CD8-positive, alpha-beta memory T cell (primary cell): ENCODE data around the gene SETD1B. TPM values are rescaled to one million over a fixed set of nuclear protein-coding genes. Genes with fewer than 3 reads are reported as not detected.
"Not testable (repeated sequence)": the region's sequence is repeated elsewhere in the genome, so short reads cannot be mapped to it uniquely, and the experiment has no call there.

ENCODE experiments used
- CTCF ChIA-PET: fragments of 350-600 bp; sonication (Branson Sonifier 250); formaldehyde crosslinking; loops from one replicate; lab custom pipeline; 2021; ENCODE audit warnings: antibody characterized with exemption; lab: Charles Lee
- POLR2A ChIA-PET: fragments of 350-600 bp; sonication (Branson Sonifier 250); formaldehyde crosslinking; loops from one replicate; lab custom pipeline; 2021; ENCODE audit warnings: antibody characterized with exemption; lab: Charles Lee
- DNase-seq, 5 donors: peaks; one replicate each; pipeline versions ENCODE4 v3.0.0 to v3.0.0-alpha.2; 2020 to 2022; ENCODE audit warnings: mixed read lengths in 1 of 5
- H3K27ac ChIP-seq: one replicate; pipeline ENCODE4 v1.7.0; 2013; ENCODE audit warnings: low read depth, mild to moderate bottlenecking, low read length, moderate library complexity
- H3K27me3 ChIP-seq: 2 replicates; pipeline ENCODE4 v1.7.0; 2013; ENCODE audit warnings: low read length, mild to moderate bottlenecking; ENCODE audit not compliant: insufficient read depth, poor library complexity, severe bottlenecking
- H3K36me3 ChIP-seq: 2 replicates; pipeline ENCODE4 v1.7.0; 2013; ENCODE audit warnings: mild to moderate bottlenecking, low read length, moderate library complexity; ENCODE audit not compliant: insufficient read depth
- H3K4me1 ChIP-seq: 2 replicates; pipeline ENCODE4 v1.7.0; 2013; ENCODE audit warnings: mild to moderate bottlenecking, low read length, moderate library complexity; ENCODE audit not compliant: insufficient read depth
- H3K4me3 ChIP-seq: 2 replicates; pipeline ENCODE4 v1.7.0; 2013; ENCODE audit warnings: mild to moderate bottlenecking, low read length
- H3K9me3 ChIP-seq: 2 replicates; pipeline ENCODE4 v1.7.0; 2013; ENCODE audit warnings: mild to moderate bottlenecking, low read length
- H3K27ac Mint-ChIP-seq, 8 donors: one replicate each; pipeline ENCODE4 v1.8.0; 2020 to 2021; ENCODE audit warnings: mixed read lengths in 8 of 8, mild to moderate bottlenecking in 6 of 8, inconsistent platforms in 3 of 8, moderate library complexity in 3 of 8
- H3K27me3 Mint-ChIP-seq, 2 donors: one replicate each; pipeline ENCODE4 v1.8.0; 2020 to 2021; ENCODE audit warnings: mixed read lengths in 2 of 2, mild to moderate bottlenecking in 1 of 2, moderate library complexity in 1 of 2
- H3K36me3 Mint-ChIP-seq, 3 donors: one replicate each; pipeline ENCODE4 v1.8.0; 2020 to 2021; ENCODE audit warnings: mixed read lengths in 3 of 3, inconsistent platforms in 1 of 3, mild to moderate bottlenecking in 1 of 3
- H3K4me1 Mint-ChIP-seq, 3 donors: one replicate each; pipeline ENCODE4 v1.8.0; 2020 to 2021; ENCODE audit warnings: mixed read lengths in 3 of 3, inconsistent platforms in 1 of 3, mild to moderate bottlenecking in 1 of 3
- H3K4me3 Mint-ChIP-seq, 7 donors: one replicate each; pipeline ENCODE4 v1.8.0; 2020 to 2021; ENCODE audit warnings: mixed read lengths in 7 of 7, mild to moderate bottlenecking in 6 of 7, moderate library complexity in 4 of 7, inconsistent platforms in 2 of 7
- H3K9me3 Mint-ChIP-seq, 5 donors: one replicate each; pipeline ENCODE4 v1.8.0; 2020 to 2022; ENCODE audit warnings: mixed read lengths in 5 of 5, mild to moderate bottlenecking in 3 of 5, moderate library complexity in 2 of 5, inconsistent platforms in 1 of 5
- polyA plus RNA-seq: library from polyadenylated mRNA; unstranded; fragments of 300-500 nt; fragmentation: Illumina TruSeq; gene quantifications from one replicate; pipeline ENCODE4 v1.2.3, GENCODE V29; 2021
- total RNA-seq, 2 experiments: library from RNA; stranded (reverse); gene quantifications; one replicate each; pipeline ENCODE4 v1.2.3, GENCODE V29; 2021

SETD1B gene
- total and polyA plus RNA-seq, 3 experiments from 2014 or later, result 2.4 to 31.9 (median 31.3) TPM

DNA sequence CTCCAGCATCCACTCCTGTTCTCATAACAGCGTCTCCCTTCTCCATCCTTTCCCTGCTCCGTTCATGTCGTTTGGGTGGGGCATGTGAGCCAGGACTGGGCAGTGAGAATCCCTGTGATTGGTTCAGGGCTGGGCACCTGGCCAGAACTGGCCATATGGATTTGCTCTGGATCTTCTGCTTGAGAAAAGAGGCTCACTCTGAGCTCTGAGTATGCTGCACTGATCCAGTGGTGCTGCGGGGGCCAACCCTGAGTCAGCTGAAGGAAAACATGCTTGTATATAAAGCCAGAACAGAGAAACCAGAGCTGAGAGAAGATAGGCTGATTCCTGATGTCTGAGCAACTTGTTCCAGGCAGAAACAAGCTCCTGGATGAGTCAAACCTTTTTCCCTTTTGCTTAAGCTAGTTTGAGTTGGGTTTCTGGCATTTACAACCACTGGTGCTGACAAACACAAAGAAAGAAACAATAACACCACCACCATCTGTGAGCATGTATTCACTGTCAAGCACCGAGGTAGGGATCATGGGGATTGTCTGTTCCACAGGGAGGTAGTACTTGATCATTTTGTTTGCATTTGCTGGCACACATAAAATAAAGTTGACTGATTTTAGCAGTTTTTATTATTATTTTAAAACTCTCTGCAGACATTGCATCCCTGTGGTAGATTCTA, 68.9 kb downstream of the SETD1B start:
- no peaks in the 10 kb centered on the region for H3K4me1 Mint-ChIP-seq
- H3K9me3 Mint-ChIP-seq, result no peaks in the 10 kb centered on the region
- peak overlapping the region in 1 of 8 donors; percentile 12 for H3K27ac Mint-ChIP-seq
- Histone ChIP-seq H3K36me3 (no peaks in the 10 kb centered on the region), H3K9me3 (no peaks in the 10 kb centered on the region), H3K27ac (no peak overlapping the region), H3K4me3 (no peak overlapping the region), H3K4me1 (no peaks in the 10 kb centered on the region), H3K27me3 (no peaks in the 10 kb centered on the region)
- no peak for DNase-seq
- ChIA-PET CTCF (no interaction called here), POLR2A (interaction anchor here (0.8 kb wide), 1 partner anchor 383 kb away, joined by 3 read pairs; no protein-coding TSS in a partner anchor)
- no peaks in the 10 kb centered on the region for H3K36me3 Mint-ChIP-seq
- H3K27me3 Mint-ChIP-seq, result no peaks in the 10 kb centered on the region
- no peak overlapping the region for H3K4me3 Mint-ChIP-seq

DNA sequence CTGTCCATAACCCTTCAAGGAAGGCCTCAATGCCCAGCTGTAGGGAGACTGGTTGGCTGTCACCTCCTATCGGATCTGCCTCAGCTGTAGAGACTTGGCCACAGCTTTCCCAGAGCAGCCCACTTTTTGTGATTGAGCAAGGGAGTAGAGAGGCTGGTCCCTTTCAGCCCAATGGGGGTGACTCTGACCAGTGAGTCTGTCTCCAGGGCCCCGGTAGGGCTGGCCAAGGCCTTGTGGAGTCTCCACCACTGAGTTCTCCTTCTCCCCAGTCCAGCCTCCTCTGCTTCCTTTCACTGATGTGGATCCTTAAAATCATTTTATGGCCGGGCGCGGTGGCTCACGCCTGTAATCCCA, 69.4 kb downstream of the SETD1B start:
- Histone ChIP-seq H3K4me3 (no peak overlapping the region), H3K27ac (no peak overlapping the region), H3K27me3 (no peaks in the 10 kb centered on the region), H3K9me3 (no peaks in the 10 kb centered on the region), H3K4me1 (no peaks in the 10 kb centered on the region), H3K36me3 (no peaks in the 10 kb centered on the region)
- DNase-seq, result no peak
- Mint-ChIP-seq H3K27me3 (no peaks in the 10 kb centered on the region), H3K36me3 (no peaks in the 10 kb centered on the region), H3K9me3 (no peaks in the 10 kb centered on the region), H3K4me1 (no peaks in the 10 kb centered on the region), H3K4me3 (no peak overlapping the region), H3K27ac (peak overlapping the region in 1 of 8 donors; percentile 54)
- POLR2A ChIA-PET, result interaction anchor here (0.8 kb wide), 1 partner anchor 384 kb away, joined by 3 read pairs; no protein-coding TSS in a partner anchor
- CTCF ChIA-PET, result no interaction called here

DNA sequence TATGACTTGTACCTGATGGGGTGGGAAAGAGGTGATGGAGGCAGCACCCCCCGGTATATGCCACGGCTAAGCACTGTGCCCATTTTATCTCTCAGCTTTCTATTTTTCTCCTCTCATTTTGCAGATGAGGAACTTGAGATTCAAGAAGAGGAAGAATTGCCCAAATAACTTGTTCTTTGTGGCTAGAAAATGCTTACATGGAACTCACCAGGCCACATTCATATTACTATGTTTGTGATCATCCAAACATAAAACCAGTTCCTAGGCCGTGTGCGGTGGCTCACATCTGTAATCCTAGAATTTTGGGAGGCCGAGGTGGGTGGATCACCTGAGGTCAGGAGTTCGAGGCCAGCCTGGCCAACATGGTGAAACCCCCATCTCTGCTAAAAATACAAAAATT, 70.3 kb downstream of the SETD1B start:
- no peaks in the 10 kb centered on the region for H3K36me3 ChIP-seq
- ChIA-PET POLR2A (no interaction called here), CTCF (interaction anchor here (0.6 kb wide), 1 partner anchor 21 kb away, joined by 3 read pairs; no protein-coding TSS in a partner anchor)
- no peak for DNase-seq
- Mint-ChIP-seq H3K9me3 (no peaks in the 10 kb centered on the region), H3K4me1 (no peaks in the 10 kb centered on the region), H3K36me3 (no peaks in the 10 kb centered on the region), H3K27ac (peak overlapping the region in 1 of 8 donors; percentile 17), H3K4me3 (no peak overlapping the region), H3K27me3 (no peaks in the 10 kb centered on the region)
- H3K9me3 ChIP-seq, result no peaks in the 10 kb centered on the region
- H3K27me3 ChIP-seq, result no peaks in the 10 kb centered on the region
- no peak overlapping the region for H3K27ac ChIP-seq
- no peak overlapping the region for H3K4me3 ChIP-seq
- no peaks in the 10 kb centered on the region for H3K4me1 ChIP-seq

DNA sequence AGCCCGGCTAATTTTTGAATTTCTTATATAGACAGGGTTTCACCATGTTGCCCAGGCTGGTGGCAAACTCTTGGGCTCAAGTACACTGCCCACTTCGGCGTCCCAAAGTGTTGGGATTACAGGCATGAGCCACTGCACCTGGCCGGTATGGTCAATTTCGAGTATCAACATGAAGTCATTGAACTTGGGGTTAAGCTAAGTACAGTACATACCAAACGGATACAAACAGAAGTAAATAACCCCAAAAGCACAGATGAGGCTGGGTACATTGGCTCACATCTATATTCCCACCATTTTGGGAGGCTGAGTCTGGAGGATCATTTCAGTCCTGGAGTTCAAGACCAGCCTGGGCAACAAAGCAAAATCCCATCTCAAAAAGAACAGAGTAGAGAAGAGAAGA, 71.8 kb downstream of the SETD1B start:
- no peaks in the 10 kb centered on the region for H3K4me1 ChIP-seq
- no peak overlapping the region for H3K27ac ChIP-seq
- no peak for DNase-seq
- CTCF ChIA-PET, result no interaction called here
- Mint-ChIP-seq H3K4me3 (no peak overlapping the region), H3K27ac (peak overlapping the region in 1 of 8 donors; percentile 32), H3K36me3 (no peaks in the 10 kb centered on the region), H3K9me3 (no peaks in the 10 kb centered on the region), H3K4me1 (no peaks in the 10 kb centered on the region), H3K27me3 (no peaks in the 10 kb centered on the region)
- H3K4me3 ChIP-seq, result no peak overlapping the region
- no peaks in the 10 kb centered on the region for H3K36me3 ChIP-seq
- POLR2A ChIA-PET, result interaction anchor here (0.7 kb wide), 1 partner anchor 1150 kb away, joined by 5 read pairs; no protein-coding TSS in a partner anchor
- no peaks in the 10 kb centered on the region for H3K9me3 ChIP-seq
- no peaks in the 10 kb centered on the region for H3K27me3 ChIP-seq

DNA sequence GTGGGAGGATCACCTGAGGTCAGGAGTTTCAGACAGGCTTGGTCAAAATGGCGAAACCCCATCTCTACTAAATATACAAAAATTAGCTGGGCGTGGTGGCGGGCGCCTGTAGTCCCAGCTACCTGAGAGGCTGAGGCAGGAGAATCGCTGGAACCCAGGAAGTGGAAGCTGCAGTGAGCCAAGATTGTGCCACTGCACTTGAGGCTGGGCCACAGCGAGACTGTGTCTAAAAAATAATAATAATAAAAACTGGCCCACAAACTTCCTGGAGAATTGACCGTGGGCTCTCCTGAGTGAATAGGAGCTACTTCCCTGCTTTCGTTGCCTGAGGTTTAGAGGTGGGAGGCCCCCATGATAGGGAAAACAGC, 72.3 kb downstream of the SETD1B start:
- H3K27me3 Mint-ChIP-seq, H3K36me3 Mint-ChIP-seq, H3K4me3 ChIP-seq: not testable (repeated sequence)

More for the DNA sequence above, 72.3 kb downstream of the SETD1B start:
- H3K27ac ChIP-seq, POLR2A ChIA-PET, DNase-seq, H3K27ac Mint-ChIP-seq, H3K4me1 ChIP-seq, H3K27me3 ChIP-seq, H3K4me1 Mint-ChIP-seq, H3K9me3 ChIP-seq, H3K9me3 Mint-ChIP-seq, H3K36me3 ChIP-seq, H3K4me3 Mint-ChIP-seq: not testable (repeated sequence)
- CTCF ChIA-PET, result interaction anchor here (1.0 kb wide), 1 partner anchor 14 kb away, joined by 3 read pairs; no protein-coding TSS in a partner anchor

Other genes with a start within 250 kb of the SETD1B start
- 10 to 100 TPM; 63.2 to 64.0 TPM for gene KDM2B, start 223.0 kb upstream of the SETD1B start, total RNA-seq
- gene KDM2B, start 223.0 kb upstream of the SETD1B start, polyA plus RNA-seq, result 18.3 TPM
- gene ORAI1, start 177.5 kb upstream of the SETD1B start, total RNA-seq, result 10 to 100 TPM; 61.9 to 64.7 TPM
- 237 TPM for gene ORAI1, start 177.5 kb upstream of the SETD1B start, polyA plus RNA-seq
- gene MORN3, start 134.4 kb upstream of the SETD1B start, total RNA-seq, result 1 to 10 TPM; 1.8 to 2.5 TPM
- 6.5 TPM for gene MORN3, start 134.4 kb upstream of the SETD1B start, polyA plus RNA-seq
- gene TMEM120B, start 91.3 kb upstream of the SETD1B start, total RNA-seq, result 10 to 100 TPM; 12.5 to 15.2 TPM
- gene TMEM120B, start 91.3 kb upstream of the SETD1B start, polyA plus RNA-seq, result 3.9 TPM
- gene RHOF, start 10.3 kb upstream of the SETD1B start, total RNA-seq, result 100 to 1,000 TPM; 145 to 152 TPM
- 139 TPM for gene RHOF, start 10.3 kb upstream of the SETD1B start, polyA plus RNA-seq
- not detected for gene HPD, start 54.9 kb downstream of the SETD1B start, total RNA-seq
- not detected for gene HPD, start 54.9 kb downstream of the SETD1B start, polyA plus RNA-seq
- gene PSMD9, start 84.8 kb downstream of the SETD1B start, total RNA-seq, result 10 to 100 TPM; 83.7 to 89.9 TPM
- 99.3 TPM for gene PSMD9, start 84.8 kb downstream of the SETD1B start, polyA plus RNA-seq
- gene CFAP251, start 114.6 kb downstream of the SETD1B start, total RNA-seq, result under 1 TPM; 0.31 to 0.72 TPM
- not detected for gene CFAP251, start 114.6 kb downstream of the SETD1B start, polyA plus RNA-seq
- gene BCL7A, start 217.9 kb downstream of the SETD1B start, total RNA-seq, result 1 to 10 TPM; 2.5 to 3.0 TPM
- 3.3 TPM for gene BCL7A, start 217.9 kb downstream of the SETD1B start, polyA plus RNA-seq